ENCODE results near the gene DPH2. TPM values are rescaled to one million over a fixed set of nuclear protein-coding genes. Genes with fewer than 3 reads are reported as not detected.

DPH2 gene
- total RNA-seq, 2 experiments from 2014 or later, result 28.6 to 42.1 TPM

DNA sequence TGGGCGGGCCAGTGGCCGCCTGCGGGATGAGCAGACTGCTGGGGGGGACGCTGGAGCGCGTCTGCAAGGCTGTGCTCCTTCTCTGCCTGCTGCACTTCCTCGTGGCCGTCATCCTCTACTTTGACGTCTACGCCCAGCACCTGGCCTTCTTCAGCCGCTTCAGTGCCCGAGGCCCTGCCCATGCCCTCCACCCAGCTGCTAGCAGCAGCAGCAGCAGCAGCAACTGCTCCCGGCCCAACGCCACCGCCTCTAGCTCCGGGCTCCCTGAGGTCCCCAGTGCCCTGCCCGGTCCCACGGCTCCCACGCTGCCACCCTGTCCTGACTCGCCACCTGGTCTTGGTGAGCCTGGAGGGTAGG lies 11.3 kb downstream of the DPH2 start:
- no peak for TF ChIP-seq EZH2phosphoT487 (IDR thresholded peaks at IDR 0.05; ENCODE audit: borderline replicate concordance, low read depth, low read length)
- TF ChIP-seq, protein P1, sequence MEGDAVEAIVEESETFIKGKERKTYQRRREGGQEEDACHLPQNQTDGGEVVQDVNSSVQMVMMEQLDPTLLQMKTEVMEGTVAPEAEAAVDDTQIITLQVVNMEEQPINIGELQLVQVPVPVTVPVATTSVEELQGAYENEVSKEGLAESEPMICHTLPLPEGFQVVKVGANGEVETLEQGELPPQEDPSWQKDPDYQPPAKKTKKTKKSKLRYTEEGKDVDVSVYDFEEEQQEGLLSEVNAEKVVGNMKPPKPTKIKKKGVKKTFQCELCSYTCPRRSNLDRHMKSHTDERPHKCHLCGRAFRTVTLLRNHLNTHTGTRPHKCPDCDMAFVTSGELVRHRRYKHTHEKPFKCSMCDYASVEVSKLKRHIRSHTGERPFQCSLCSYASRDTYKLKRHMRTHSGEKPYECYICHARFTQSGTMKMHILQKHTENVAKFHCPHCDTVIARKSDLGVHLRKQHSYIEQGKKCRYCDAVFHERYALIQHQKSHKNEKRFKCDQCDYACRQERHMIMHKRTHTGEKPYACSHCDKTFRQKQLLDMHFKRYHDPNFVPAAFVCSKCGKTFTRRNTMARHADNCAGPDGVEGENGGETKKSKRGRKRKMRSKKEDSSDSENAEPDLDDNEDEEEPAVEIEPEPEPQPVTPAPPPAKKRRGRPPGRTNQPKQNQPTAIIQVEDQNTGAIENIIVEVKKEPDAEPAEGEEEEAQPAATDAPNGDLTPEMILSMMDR (conservative IDR thresholded peaks at IDR 0.05; ENCODE audit: low read length), result no peak
- ChIA-PET CTCF (ENCODE audit: unreplicated experiment) (no interaction called here), POLR2A (no interaction called here)
- intact Hi-C loops (cut with micrococcal nuclease; ENCODE audit: unreplicated experiment), result no loop called here
- no peak for DNase-seq (ENCODE audit: low spot score)
- H3K9me2 ChIP-seq (ENCODE audit: insufficient read depth, low read length), result no peaks in the 10 kb centered on the region
- no TSS peak for BruUV-seq (replicated peaks)
- H4K20me1 ChIP-seq (ENCODE audit: insufficient read depth, low read length), result 0 out of 2 replicates have a peak, but pooled peaks cover 4% of the 10 kb centered on the region
- no peaks in the 10 kb centered on the region for H3K79me2 ChIP-seq (ENCODE audit: insufficient read depth, low read depth, low read length)
- no peaks in the 10 kb centered on the region for H3K9me3 ChIP-seq (ENCODE audit: low read length)
- peaks cover 3% of the 10 kb centered on the region for H3K4me1 ChIP-seq (ENCODE audit: insufficient read depth, low read length, poor library complexity, severe bottlenecking)
- no peak overlapping the region for H3K4me2 ChIP-seq (ENCODE audit: low read length)
- no peak overlapping the region for H3K27ac ChIP-seq (ENCODE audit: low read depth, low read length, poor library complexity, severe bottlenecking)
- H2AFZ ChIP-seq (ENCODE audit: low read length), result no peak overlapping the region
- H3K4me3 ChIP-seq (ENCODE audit: low read depth, low read length, poor library complexity, severe bottlenecking), result no peak overlapping the region
- peaks cover 27% of the 10 kb centered on the region for H3K36me3 ChIP-seq (ENCODE audit: insufficient read depth, low read length)

DNA sequence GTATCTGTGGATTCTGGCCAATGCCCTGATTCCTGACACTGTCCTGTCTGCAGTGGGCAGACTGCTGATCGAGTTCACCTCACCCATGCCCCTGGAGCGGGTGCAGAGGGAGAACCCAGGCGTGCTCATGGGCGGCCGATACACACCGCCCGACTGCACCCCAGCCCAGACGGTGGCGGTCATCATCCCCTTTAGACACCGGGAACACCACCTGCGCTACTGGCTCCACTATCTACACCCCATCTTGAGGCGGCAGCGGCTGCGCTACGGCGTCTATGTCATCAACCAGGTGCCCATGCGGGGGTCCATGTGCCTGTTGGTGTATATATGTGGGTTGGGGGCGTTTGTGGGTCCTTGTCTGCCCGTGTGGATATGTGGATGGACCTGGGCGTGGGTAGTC lies 11.8 kb downstream of the DPH2 start:
- H3K9me2 ChIP-seq (ENCODE audit: insufficient read depth, low read length), result no peaks in the 10 kb centered on the region
- no TSS peak for BruUV-seq (replicated peaks)
- no peak overlapping the region for H2AFZ ChIP-seq (ENCODE audit: low read length)
- ChIA-PET POLR2A (no interaction called here), CTCF (ENCODE audit: unreplicated experiment) (no interaction called here)
- no peak for TF ChIP-seq EZH2phosphoT487 (IDR thresholded peaks at IDR 0.05; ENCODE audit: borderline replicate concordance, low read depth, low read length)
- TF ChIP-seq, protein P1 (conservative IDR thresholded peaks at IDR 0.05; ENCODE audit: low read length), result no peak
- no peak for DNase-seq (ENCODE audit: low spot score)
- peaks cover 22% of the 10 kb centered on the region for H3K36me3 ChIP-seq (ENCODE audit: insufficient read depth, low read length)
- no peaks in the 10 kb centered on the region for H3K9me3 ChIP-seq (ENCODE audit: low read length)
- H3K4me3 ChIP-seq (ENCODE audit: low read depth, low read length, poor library complexity, severe bottlenecking), result no peak overlapping the region
- no peaks in the 10 kb centered on the region for H3K79me2 ChIP-seq (ENCODE audit: insufficient read depth, low read depth, low read length)
- H3K4me2 ChIP-seq (ENCODE audit: low read length), result no peak overlapping the region
- no peaks in the 10 kb centered on the region for H3K4me1 ChIP-seq (ENCODE audit: insufficient read depth, low read length, poor library complexity, severe bottlenecking)
- H4K20me1 ChIP-seq (ENCODE audit: insufficient read depth, low read length), result no peaks in the 10 kb centered on the region
- H3K27ac ChIP-seq (ENCODE audit: low read depth, low read length, poor library complexity, severe bottlenecking), result no peak overlapping the region
- intact Hi-C loops (cut with micrococcal nuclease; ENCODE audit: unreplicated experiment), result no loop called here

DNA sequence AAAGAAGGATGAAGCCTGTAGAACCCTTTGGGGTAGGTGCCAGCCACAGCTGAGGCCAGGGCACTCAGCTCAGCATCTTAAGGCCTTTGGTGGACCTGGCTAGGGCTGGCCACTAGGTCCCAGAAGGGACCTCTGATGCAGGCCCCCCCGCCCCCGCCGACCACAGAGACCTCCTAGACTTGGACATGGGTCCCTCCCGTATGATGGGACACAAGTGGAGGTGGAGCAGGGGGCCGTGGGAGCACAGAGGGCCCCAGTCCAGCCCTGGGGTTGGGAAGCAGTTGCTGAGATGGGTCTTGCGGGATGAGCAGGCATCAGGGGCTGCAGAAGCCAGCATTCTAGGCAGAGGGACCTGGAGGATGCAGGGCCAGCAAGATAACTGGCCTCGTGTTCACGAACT lies 12.4 kb downstream of the DPH2 start:
- Histone ChIP-seq H3K27ac (ENCODE audit: low read depth, low read length, poor library complexity, severe bottlenecking) (no peak overlapping the region), H2AFZ (ENCODE audit: low read length) (no peak overlapping the region), H3K4me2 (ENCODE audit: low read length) (no peak overlapping the region), H4K20me1 (ENCODE audit: insufficient read depth, low read length) (no peaks in the 10 kb centered on the region), H3K79me2 (ENCODE audit: insufficient read depth, low read depth, low read length) (no peaks in the 10 kb centered on the region), H3K9me3 (ENCODE audit: low read length) (no peaks in the 10 kb centered on the region), H3K36me3 (ENCODE audit: insufficient read depth, low read length) (peaks cover 16% of the 10 kb centered on the region), H3K4me1 (ENCODE audit: insufficient read depth, low read length, poor library complexity, severe bottlenecking) (no peaks in the 10 kb centered on the region), H3K4me3 (ENCODE audit: low read depth, low read length, poor library complexity, severe bottlenecking) (no peak overlapping the region), H3K9me2 (ENCODE audit: insufficient read depth, low read length) (no peaks in the 10 kb centered on the region)
- no TSS peak for BruUV-seq (replicated peaks)
- DNase-seq (ENCODE audit: low spot score), result no peak
- ChIA-PET CTCF (ENCODE audit: unreplicated experiment) (no interaction called here), POLR2A (no interaction called here)
- intact Hi-C loops (cut with micrococcal nuclease; ENCODE audit: unreplicated experiment), result no loop called here
- no peak for TF ChIP-seq EZH2phosphoT487 (IDR thresholded peaks at IDR 0.05; ENCODE audit: borderline replicate concordance, low read depth, low read length)
- TF ChIP-seq, protein P1 (conservative IDR thresholded peaks at IDR 0.05; ENCODE audit: low read length), result no peak

All from OCI-LY7 (cell line).